Body of pancreas (tissue), 4 donors: ENCODE measurements around the gene DPY19L2.
"Not testable (repeated sequence)": the region's sequence is repeated elsewhere in the genome, so short reads cannot be mapped to it uniquely, and the experiment has no call there.

ENCODE experiments used
- POLR2A ChIP-seq, 3 donors: fragments of 450-650 bp; IDR thresholded peaks; one replicate each; pipeline ENCODE4 v1.6.1; 2016; ENCODE audit warnings: antibody characterized with exemption in 3 of 3, mild to moderate bottlenecking in 2 of 3
- TF ChIP-seq, protein P1 (sequence below), 7 experiments: fragments of 450-650 bp in 4 of 7; fragments of 200-600 bp in 3 of 7; sonication (generic) in 3 of 7; IDR thresholded peaks; one replicate each; pipeline ENCODE4 v1.5.1; 2016 to 2019; ENCODE audit warnings: antibody characterized with exemption in 7 of 7

DNA sequence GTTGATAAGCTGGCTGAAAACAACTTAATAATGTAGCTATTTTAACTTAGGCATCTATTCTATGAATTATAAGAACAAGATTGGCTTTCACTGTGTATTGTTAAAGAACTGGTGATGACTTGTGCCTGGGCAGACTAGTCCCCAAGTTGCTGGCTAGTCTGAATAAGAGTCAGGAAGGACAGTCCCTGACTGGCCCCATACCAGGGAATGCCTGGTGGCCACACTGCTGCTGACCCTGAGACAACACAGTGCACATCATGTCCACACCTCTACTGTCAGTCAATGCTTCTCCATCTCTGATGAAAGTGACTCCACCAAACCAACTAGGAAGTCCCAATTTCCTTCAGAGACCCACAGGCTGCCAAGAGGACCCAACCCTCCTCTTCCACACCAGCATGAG lies 130.5 kb downstream of the DPY19L2 start:
- TF ChIP-seq, protein P1, sequence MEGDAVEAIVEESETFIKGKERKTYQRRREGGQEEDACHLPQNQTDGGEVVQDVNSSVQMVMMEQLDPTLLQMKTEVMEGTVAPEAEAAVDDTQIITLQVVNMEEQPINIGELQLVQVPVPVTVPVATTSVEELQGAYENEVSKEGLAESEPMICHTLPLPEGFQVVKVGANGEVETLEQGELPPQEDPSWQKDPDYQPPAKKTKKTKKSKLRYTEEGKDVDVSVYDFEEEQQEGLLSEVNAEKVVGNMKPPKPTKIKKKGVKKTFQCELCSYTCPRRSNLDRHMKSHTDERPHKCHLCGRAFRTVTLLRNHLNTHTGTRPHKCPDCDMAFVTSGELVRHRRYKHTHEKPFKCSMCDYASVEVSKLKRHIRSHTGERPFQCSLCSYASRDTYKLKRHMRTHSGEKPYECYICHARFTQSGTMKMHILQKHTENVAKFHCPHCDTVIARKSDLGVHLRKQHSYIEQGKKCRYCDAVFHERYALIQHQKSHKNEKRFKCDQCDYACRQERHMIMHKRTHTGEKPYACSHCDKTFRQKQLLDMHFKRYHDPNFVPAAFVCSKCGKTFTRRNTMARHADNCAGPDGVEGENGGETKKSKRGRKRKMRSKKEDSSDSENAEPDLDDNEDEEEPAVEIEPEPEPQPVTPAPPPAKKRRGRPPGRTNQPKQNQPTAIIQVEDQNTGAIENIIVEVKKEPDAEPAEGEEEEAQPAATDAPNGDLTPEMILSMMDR (IDR thresholded peaks at IDR 0.05): not testable (repeated sequence)
- TF ChIP-seq POLR2A (IDR thresholded peaks at IDR 0.05): not testable (repeated sequence)
